ENCODE results near the gene TAGLN. TPM values are rescaled to one million over a fixed set of nuclear protein-coding genes. Genes with fewer than 3 reads are reported as not detected.

The TAGLN gene
- total RNA-seq, 1 experiment from 2014 or later = 71.5 TPM

GRCh38 chr11:117160826-117161225 lies 38.3 kb upstream of the TAGLN start:
- TF ChIP-seq NR2C2 (CRISPR knock-in tag; IDR thresholded peaks at IDR 0.05) = no peak
- TF ChIP-seq GTF2I (CRISPR knock-in tag; conservative IDR thresholded peaks at IDR 0.05) = no peak
- TF ChIP-seq USF2 (CRISPR knock-in tag; IDR thresholded peaks at IDR 0.05) = no peak
- no peak for TF ChIP-seq FOXP4 (CRISPR knock-in tag; IDR thresholded peaks at IDR 0.05)
- TF ChIP-seq SMAD4 (CRISPR knock-in tag; IDR thresholded peaks at IDR 0.05) = no peak
- no peak for TF ChIP-seq HMGA2 (CRISPR knock-in tag; IDR thresholded peaks at IDR 0.05)
- TF ChIP-seq ZBTB21 (CRISPR knock-in tag; IDR thresholded peaks at IDR 0.05; ENCODE audit: borderline replicate concordance) = no peak
- no peak for TF ChIP-seq ATF3 (CRISPR knock-in tag; conservative IDR thresholded peaks at IDR 0.05)
- TF ChIP-seq TP53 (CRISPR knock-in tag; IDR thresholded peaks at IDR 0.05) = no peak
- no peak for TF ChIP-seq CDX4 (CRISPR knock-in tag; IDR thresholded peaks at IDR 0.05; ENCODE audit: borderline replicate concordance)
- no peak for TF ChIP-seq FOXJ3 (CRISPR knock-in tag; IDR thresholded peaks at IDR 0.05; ENCODE audit: borderline replicate concordance)
- TF ChIP-seq ZBTB43 (CRISPR knock-in tag; IDR thresholded peaks at IDR 0.05) = no peak
- TF ChIP-seq IRF1 (CRISPR knock-in tag; IDR thresholded peaks at IDR 0.05) = no peak
- no peak for TF ChIP-seq SOX15 (CRISPR knock-in tag; IDR thresholded peaks at IDR 0.05)
- TF ChIP-seq JUN (CRISPR knock-in tag; IDR thresholded peaks at IDR 0.05) = no peak
- TF ChIP-seq HMGXB4 (CRISPR knock-in tag; IDR thresholded peaks at IDR 0.05) = no peak
- TF ChIP-seq USF1 (CRISPR knock-in tag; IDR thresholded peaks at IDR 0.05) = no peak
- TF ChIP-seq ELF4 (CRISPR knock-in tag; IDR thresholded peaks at IDR 0.05; ENCODE audit: low read depth) = no peak
- no peak for TF ChIP-seq MLX (CRISPR knock-in tag; IDR thresholded peaks at IDR 0.05)
- no peak for TF ChIP-seq JAZF1 (CRISPR knock-in tag; IDR thresholded peaks at IDR 0.05)
- H3K36me3 Mint-ChIP-seq = peaks cover 57% of the 10 kb centered on the region
- H3K27ac Mint-ChIP-seq = no peak overlapping the region
- H3K9me3 Mint-ChIP-seq = no peaks in the 10 kb centered on the region
- H3K27me3 Mint-ChIP-seq (ENCODE audit: low read depth) = no peaks in the 10 kb centered on the region
- H3K4me3 Mint-ChIP-seq = no peak overlapping the region
- POLR2A ChIA-PET = no interaction called here
- CTCF ChIA-PET = no interaction called here
- H3K4me1 Mint-ChIP-seq = no peaks in the 10 kb centered on the region
- ATAC-seq = no peak
- no peak for DNase-seq (ENCODE audit: low spot score)

All from WTC11 (cell line).